Measurements from ENCODE around the gene CD40LG.

Gene CD40LG

GRCh38 chrX:136630881-136631280, 17.1 kb upstream of the CD40LG start:
- no peak for DNase-seq (ENCODE audit: low spot score)
- Histone ChIP-seq H3K27me3 (ENCODE audit: insufficient read depth, poor library complexity, severe bottlenecking) (no peaks in the 10 kb centered on the region), H3K4me3 (ENCODE audit: severe bottlenecking) (no peak overlapping the region), H3K4me1 (ENCODE audit: insufficient read depth, poor library complexity, severe bottlenecking) (no peaks in the 10 kb centered on the region), H3K27ac (ENCODE audit: poor library complexity, severe bottlenecking) (no peak overlapping the region), H3K9me3 (ENCODE audit: severe bottlenecking) (no peaks in the 10 kb centered on the region), H3K36me3 (ENCODE audit: low read depth) (no peaks in the 10 kb centered on the region)
- no peak for TF ChIP-seq CTCF (IDR thresholded peaks at IDR 0.05; ENCODE audit: poor library complexity, severe bottlenecking)
- ATAC-seq (ENCODE audit: low read depth) = no peak

- no peak for ATAC-seq (ENCODE audit: low read depth)
Measured at GRCh38 chrX:136635235-136635634, 12.7 kb upstream of the CD40LG start.

GRCh38 chrX:136636121-136636520, 11.8 kb upstream of the CD40LG start:
- ATAC-seq (ENCODE audit: low read depth) (no peak), DNase-seq (ENCODE audit: low spot score) (no peak)
- Histone ChIP-seq H3K4me1 (ENCODE audit: insufficient read depth, poor library complexity, severe bottlenecking) (no peaks in the 10 kb centered on the region), H3K9me3 (ENCODE audit: severe bottlenecking) (no peaks in the 10 kb centered on the region), H3K27me3 (ENCODE audit: insufficient read depth, poor library complexity, severe bottlenecking) (no peaks in the 10 kb centered on the region), H3K27ac (ENCODE audit: poor library complexity, severe bottlenecking) (no peak overlapping the region), H3K4me3 (ENCODE audit: severe bottlenecking) (no peak overlapping the region), H3K36me3 (ENCODE audit: low read depth) (no peaks in the 10 kb centered on the region)
- TF ChIP-seq CTCF (IDR thresholded peaks at IDR 0.05; ENCODE audit: poor library complexity, severe bottlenecking) = no peak

More at GRCh38 chrX:136635235-136635634, 12.7 kb upstream of the CD40LG start:
- TF ChIP-seq CTCF (IDR thresholded peaks at IDR 0.05; ENCODE audit: poor library complexity, severe bottlenecking) = no peak
- DNase-seq (ENCODE audit: low spot score) = no peak
- no peak overlapping the region for H3K4me3 ChIP-seq (ENCODE audit: severe bottlenecking)
- no peaks in the 10 kb centered on the region for H3K36me3 ChIP-seq (ENCODE audit: low read depth)
- no peak overlapping the region for H3K27ac ChIP-seq (ENCODE audit: poor library complexity, severe bottlenecking)
- H3K9me3 ChIP-seq (ENCODE audit: severe bottlenecking) = no peaks in the 10 kb centered on the region
- H3K4me1 ChIP-seq (ENCODE audit: insufficient read depth, poor library complexity, severe bottlenecking) = no peaks in the 10 kb centered on the region
- H3K27me3 ChIP-seq (ENCODE audit: insufficient read depth, poor library complexity, severe bottlenecking) = no peaks in the 10 kb centered on the region

- no peaks in the 10 kb centered on the region for H3K9me3 ChIP-seq (ENCODE audit: severe bottlenecking)
- no peaks in the 10 kb centered on the region for H3K4me1 ChIP-seq (ENCODE audit: insufficient read depth, poor library complexity, severe bottlenecking)
- H3K27me3 ChIP-seq (ENCODE audit: insufficient read depth, poor library complexity, severe bottlenecking) = no peaks in the 10 kb centered on the region
- H3K4me3 ChIP-seq (ENCODE audit: severe bottlenecking) = no peak overlapping the region
- H3K36me3 ChIP-seq (ENCODE audit: low read depth) = no peaks in the 10 kb centered on the region
- no peak for TF ChIP-seq CTCF (IDR thresholded peaks at IDR 0.05; ENCODE audit: poor library complexity, severe bottlenecking)
- no peak overlapping the region for H3K27ac ChIP-seq (ENCODE audit: poor library complexity, severe bottlenecking)
- ATAC-seq (ENCODE audit: low read depth) (no peak), DNase-seq (ENCODE audit: low spot score) (no peak)
Measured at GRCh38 chrX:136639506-136640176, 8.3 kb upstream of the CD40LG start.

- no peaks in the 10 kb centered on the region for H3K9me3 ChIP-seq (ENCODE audit: severe bottlenecking)
- no peak for DNase-seq (ENCODE audit: low spot score)
- TF ChIP-seq CTCF (IDR thresholded peaks at IDR 0.05; ENCODE audit: poor library complexity, severe bottlenecking) = no peak
- H3K4me1 ChIP-seq (ENCODE audit: insufficient read depth, poor library complexity, severe bottlenecking) = no peaks in the 10 kb centered on the region
- H3K27ac ChIP-seq (ENCODE audit: poor library complexity, severe bottlenecking) = no peak overlapping the region
- H3K27me3 ChIP-seq (ENCODE audit: insufficient read depth, poor library complexity, severe bottlenecking) = no peaks in the 10 kb centered on the region
- ATAC-seq (ENCODE audit: low read depth) = no peak
- H3K4me3 ChIP-seq (ENCODE audit: severe bottlenecking) = no peak overlapping the region
- H3K36me3 ChIP-seq (ENCODE audit: low read depth) = no peaks in the 10 kb centered on the region
Measured at GRCh38 chrX:136643243-136643642, 4.7 kb upstream of the CD40LG start.
